ENCODE results near the gene ST14.

The ST14 gene

GRCh38 chr11:130137999-130138398, 21.6 kb upstream of the ST14 start:
- H3K36me3 ChIP-seq (ENCODE audit: control insufficient read depth, insufficient read depth, low read length, severe bottlenecking) = peaks cover 75% of the 10 kb centered on the region

GRCh38 chr11:130139401-130139800, 20.2 kb upstream of the ST14 start:
- no peak overlapping the region for H3K9ac ChIP-seq (ENCODE audit: low read length)
- H3K36me3 ChIP-seq (ENCODE audit: control insufficient read depth, insufficient read depth, low read length, severe bottlenecking) = peaks cover 75% of the 10 kb centered on the region

More at GRCh38 chr11:130137999-130138398, 21.6 kb upstream of the ST14 start:
- no peaks in the 10 kb centered on the region for H3K27me3 ChIP-seq (replicated peaks; ENCODE audit: control insufficient read depth, insufficient read depth, low read length)
- no peak overlapping the region for H3K9ac ChIP-seq (ENCODE audit: low read length)
- no peaks in the 10 kb centered on the region for H3K9me3 ChIP-seq (ENCODE audit: control insufficient read depth, low read length)
- H3K4me3 ChIP-seq (ENCODE audit: low read length) = no peak overlapping the region
- peaks cover 11% of the 10 kb centered on the region for H3K4me1 ChIP-seq (ENCODE audit: control insufficient read depth, insufficient read depth, low read length)
- no peak for DNase-seq (ENCODE audit: low read depth)

GRCh38 chr11:130141561-130142341, 17.8 kb upstream of the ST14 start:
- Histone ChIP-seq H3K9ac (ENCODE audit: low read length) (no peak overlapping the region), H3K27me3 (replicated peaks; ENCODE audit: control insufficient read depth, insufficient read depth, low read length) (no peaks in the 10 kb centered on the region), H3K36me3 (ENCODE audit: control insufficient read depth, insufficient read depth, low read length, severe bottlenecking) (peaks cover 67% of the 10 kb centered on the region), H3K4me3 (ENCODE audit: low read length) (no peak overlapping the region), H3K4me1 (ENCODE audit: control insufficient read depth, insufficient read depth, low read length) (peaks cover 16% of the 10 kb centered on the region), H3K9me3 (ENCODE audit: control insufficient read depth, low read length) (no peaks in the 10 kb centered on the region)
- no peak for DNase-seq (ENCODE audit: low read depth)

More at GRCh38 chr11:130139401-130139800, 20.2 kb upstream of the ST14 start:
- H3K9me3 ChIP-seq (ENCODE audit: control insufficient read depth, low read length) = no peaks in the 10 kb centered on the region
- peaks cover 11% of the 10 kb centered on the region for H3K4me1 ChIP-seq (ENCODE audit: control insufficient read depth, insufficient read depth, low read length)
- H3K27me3 ChIP-seq (replicated peaks; ENCODE audit: control insufficient read depth, insufficient read depth, low read length) = no peaks in the 10 kb centered on the region
- no peak overlapping the region for H3K4me3 ChIP-seq (ENCODE audit: low read length)
- no peak for DNase-seq (ENCODE audit: low read depth)

- Histone ChIP-seq H3K4me1 (ENCODE audit: control insufficient read depth, insufficient read depth, low read length) (peaks cover 19% of the 10 kb centered on the region), H3K27me3 (replicated peaks; ENCODE audit: control insufficient read depth, insufficient read depth, low read length) (no peaks in the 10 kb centered on the region), H3K36me3 (ENCODE audit: control insufficient read depth, insufficient read depth, low read length, severe bottlenecking) (peaks cover 57% of the 10 kb centered on the region), H3K4me3 (ENCODE audit: low read length) (no peak overlapping the region), H3K9ac (ENCODE audit: low read length) (no peak overlapping the region), H3K9me3 (ENCODE audit: control insufficient read depth, low read length) (no peaks in the 10 kb centered on the region)
- no peak for DNase-seq (ENCODE audit: low read depth)
Observed at GRCh38 chr11:130144141-130144540, 15.4 kb upstream of the ST14 start.

GRCh38 chr11:130144861-130145281, 14.7 kb upstream of the ST14 start:
- peaks cover 51% of the 10 kb centered on the region for H3K36me3 ChIP-seq (ENCODE audit: control insufficient read depth, insufficient read depth, low read length, severe bottlenecking)
- H3K4me1 ChIP-seq (ENCODE audit: control insufficient read depth, insufficient read depth, low read length) = peaks cover 19% of the 10 kb centered on the region
- H3K9me3 ChIP-seq (ENCODE audit: control insufficient read depth, low read length) = no peaks in the 10 kb centered on the region
- no peak overlapping the region for H3K4me3 ChIP-seq (ENCODE audit: low read length)
- no peak for DNase-seq (ENCODE audit: low read depth)
- no peak overlapping the region for H3K9ac ChIP-seq (ENCODE audit: low read length)
- H3K27me3 ChIP-seq (replicated peaks; ENCODE audit: control insufficient read depth, insufficient read depth, low read length) = no peaks in the 10 kb centered on the region

- no peak for DNase-seq (ENCODE audit: low read depth)
Observed at GRCh38 chr11:130145311-130145812, 14.2 kb upstream of the ST14 start.

GRCh38 chr11:130145975-130146776, 13.4 kb upstream of the ST14 start:
- Histone ChIP-seq H3K9ac (ENCODE audit: low read length) (no peak overlapping the region), H3K4me3 (ENCODE audit: low read length) (no peak overlapping the region), H3K36me3 (ENCODE audit: control insufficient read depth, insufficient read depth, low read length, severe bottlenecking) (peaks cover 42% of the 10 kb centered on the region), H3K4me1 (ENCODE audit: control insufficient read depth, insufficient read depth, low read length) (peaks cover 19% of the 10 kb centered on the region), H3K27me3 (replicated peaks; ENCODE audit: control insufficient read depth, insufficient read depth, low read length) (no peaks in the 10 kb centered on the region), H3K9me3 (ENCODE audit: control insufficient read depth, low read length) (no peaks in the 10 kb centered on the region)
- DNase-seq (ENCODE audit: low read depth) = no peak

More at GRCh38 chr11:130145311-130145812, 14.2 kb upstream of the ST14 start:
- Histone ChIP-seq H3K36me3 (ENCODE audit: control insufficient read depth, insufficient read depth, low read length, severe bottlenecking) (peaks cover 46% of the 10 kb centered on the region), H3K9ac (ENCODE audit: low read length) (no peak overlapping the region), H3K4me1 (ENCODE audit: control insufficient read depth, insufficient read depth, low read length) (peaks cover 19% of the 10 kb centered on the region), H3K4me3 (ENCODE audit: low read length) (no peak overlapping the region), H3K9me3 (ENCODE audit: control insufficient read depth, low read length) (no peaks in the 10 kb centered on the region), H3K27me3 (replicated peaks; ENCODE audit: control insufficient read depth, insufficient read depth, low read length) (no peaks in the 10 kb centered on the region)

GRCh38 chr11:130146796-130147195, 12.8 kb upstream of the ST14 start:
- Histone ChIP-seq H3K4me1 (ENCODE audit: control insufficient read depth, insufficient read depth, low read length) (peaks cover 17% of the 10 kb centered on the region), H3K9ac (ENCODE audit: low read length) (no peak overlapping the region), H3K4me3 (ENCODE audit: low read length) (no peak overlapping the region), H3K36me3 (ENCODE audit: control insufficient read depth, insufficient read depth, low read length, severe bottlenecking) (peaks cover 36% of the 10 kb centered on the region), H3K27me3 (replicated peaks; ENCODE audit: control insufficient read depth, insufficient read depth, low read length) (no peaks in the 10 kb centered on the region), H3K9me3 (ENCODE audit: control insufficient read depth, low read length) (no peaks in the 10 kb centered on the region)
- no peak for DNase-seq (ENCODE audit: low read depth)

GRCh38 chr11:130148796-130149326, 10.7 kb upstream of the ST14 start:
- H3K36me3 ChIP-seq (ENCODE audit: control insufficient read depth, insufficient read depth, low read length, severe bottlenecking) = peaks cover 21% of the 10 kb centered on the region
- no peak overlapping the region for H3K4me3 ChIP-seq (ENCODE audit: low read length)
- H3K9me3 ChIP-seq (ENCODE audit: control insufficient read depth, low read length) = no peaks in the 10 kb centered on the region
- H3K9ac ChIP-seq (ENCODE audit: low read length) = no peak overlapping the region
- DNase-seq (ENCODE audit: low read depth) = no peak
- peaks cover 8% of the 10 kb centered on the region for H3K4me1 ChIP-seq (ENCODE audit: control insufficient read depth, insufficient read depth, low read length)
- no peaks in the 10 kb centered on the region for H3K27me3 ChIP-seq (replicated peaks; ENCODE audit: control insufficient read depth, insufficient read depth, low read length)

GRCh38 chr11:130150790-130151189, 8.8 kb upstream of the ST14 start:
- Histone ChIP-seq H3K4me3 (ENCODE audit: low read length) (no peak overlapping the region), H3K27me3 (replicated peaks; ENCODE audit: control insufficient read depth, insufficient read depth, low read length) (no peaks in the 10 kb centered on the region), H3K9me3 (ENCODE audit: control insufficient read depth, low read length) (no peaks in the 10 kb centered on the region), H3K9ac (ENCODE audit: low read length) (no peak overlapping the region), H3K36me3 (ENCODE audit: control insufficient read depth, insufficient read depth, low read length, severe bottlenecking) (peaks cover 3% of the 10 kb centered on the region), H3K4me1 (ENCODE audit: control insufficient read depth, insufficient read depth, low read length) (peaks cover 8% of the 10 kb centered on the region)
- no peak for DNase-seq (ENCODE audit: low read depth)

- no peak for DNase-seq (ENCODE audit: low read depth)
- H3K36me3 ChIP-seq (ENCODE audit: control insufficient read depth, insufficient read depth, low read length, severe bottlenecking) = peaks cover 3% of the 10 kb centered on the region
- no peaks in the 10 kb centered on the region for H3K27me3 ChIP-seq (replicated peaks; ENCODE audit: control insufficient read depth, insufficient read depth, low read length)
- H3K4me3 ChIP-seq (ENCODE audit: low read length) = no peak overlapping the region
- H3K4me1 ChIP-seq (ENCODE audit: control insufficient read depth, insufficient read depth, low read length) = peaks cover 7% of the 10 kb centered on the region
- no peak overlapping the region for H3K9ac ChIP-seq (ENCODE audit: low read length)
- no peaks in the 10 kb centered on the region for H3K9me3 ChIP-seq (ENCODE audit: control insufficient read depth, low read length)
Observed at GRCh38 chr11:130151196-130151595, 8.4 kb upstream of the ST14 start.
